Erythroblast (primary cell): ENCODE results near the gene XXYLT1.

Source experiments
- DNase-seq, 2 experiments: peaks; one replicate each; lab custom pipeline; 2025; lab: John Stamatoyannopoulos, UW
- GATA1 ChIP-seq: IDR thresholded peaks from 2 replicates; pipeline ENCODE4 v1.6.1; 2011; ENCODE audit warnings: low read depth, mild to moderate bottlenecking, control low read depth, low read length, moderate library complexity
- POLR2A ChIP-seq: IDR thresholded peaks from 2 replicates; pipeline ENCODE4 v1.6.1; 2011; ENCODE audit warnings: mild to moderate bottlenecking, low read length

XXYLT1 gene

DNA sequence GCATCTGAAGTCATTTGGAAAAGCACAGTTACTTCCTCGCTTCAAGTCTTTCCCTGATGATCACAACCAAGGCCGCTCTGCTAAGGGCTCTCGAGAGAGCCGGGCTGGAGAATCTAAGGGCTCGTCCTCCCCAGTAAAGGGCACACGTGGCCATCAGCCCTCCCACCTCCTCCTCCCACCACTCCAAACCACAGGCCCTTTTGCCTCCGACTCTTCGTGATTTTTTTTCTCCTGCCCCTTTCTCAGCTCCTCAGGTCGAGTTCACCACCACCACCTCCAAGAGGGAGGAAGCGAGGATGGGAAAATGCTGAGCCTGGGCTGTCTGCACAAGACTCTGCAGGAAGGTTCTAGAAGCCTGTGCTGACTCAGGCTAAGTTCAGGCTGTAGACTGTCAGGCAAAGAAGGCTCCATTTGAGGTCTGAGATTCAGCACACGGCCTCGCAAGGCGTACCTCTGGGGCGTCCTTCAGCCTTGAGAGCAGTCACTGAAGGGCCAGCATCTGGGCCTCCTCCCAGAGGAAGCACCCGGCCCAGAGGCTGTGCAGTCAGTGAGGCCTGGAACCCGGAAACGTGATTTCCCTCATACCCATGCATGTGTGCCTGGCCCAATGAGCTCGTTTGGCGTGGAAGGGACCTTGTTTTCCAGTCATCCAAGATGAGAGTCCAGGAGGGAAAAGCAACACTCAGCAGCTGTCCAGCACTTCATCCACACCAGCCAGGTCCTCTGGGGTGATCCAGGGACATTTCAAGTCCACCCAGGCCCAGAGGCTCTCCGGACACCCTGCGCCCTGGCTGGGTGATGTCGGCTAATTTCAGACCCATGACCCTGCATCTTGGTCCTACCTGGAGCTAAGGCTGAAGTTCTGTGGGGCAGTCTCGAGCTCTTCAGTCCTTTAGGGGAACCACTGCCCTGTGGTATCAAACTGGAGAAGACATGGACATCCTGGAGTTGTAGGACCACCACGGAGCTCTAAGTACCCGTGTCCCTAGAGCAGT, 196.8 kb downstream of the XXYLT1 start:
- no peak for DNase-seq
- TF ChIP-seq GATA1 (no peak), POLR2A (no peak)

GRCh38 chr3:195072916-195073564, 197.9 kb downstream of the XXYLT1 start:
- TF ChIP-seq POLR2A (no peak), GATA1 (no peak)
- DNase-seq: no peak

DNA sequence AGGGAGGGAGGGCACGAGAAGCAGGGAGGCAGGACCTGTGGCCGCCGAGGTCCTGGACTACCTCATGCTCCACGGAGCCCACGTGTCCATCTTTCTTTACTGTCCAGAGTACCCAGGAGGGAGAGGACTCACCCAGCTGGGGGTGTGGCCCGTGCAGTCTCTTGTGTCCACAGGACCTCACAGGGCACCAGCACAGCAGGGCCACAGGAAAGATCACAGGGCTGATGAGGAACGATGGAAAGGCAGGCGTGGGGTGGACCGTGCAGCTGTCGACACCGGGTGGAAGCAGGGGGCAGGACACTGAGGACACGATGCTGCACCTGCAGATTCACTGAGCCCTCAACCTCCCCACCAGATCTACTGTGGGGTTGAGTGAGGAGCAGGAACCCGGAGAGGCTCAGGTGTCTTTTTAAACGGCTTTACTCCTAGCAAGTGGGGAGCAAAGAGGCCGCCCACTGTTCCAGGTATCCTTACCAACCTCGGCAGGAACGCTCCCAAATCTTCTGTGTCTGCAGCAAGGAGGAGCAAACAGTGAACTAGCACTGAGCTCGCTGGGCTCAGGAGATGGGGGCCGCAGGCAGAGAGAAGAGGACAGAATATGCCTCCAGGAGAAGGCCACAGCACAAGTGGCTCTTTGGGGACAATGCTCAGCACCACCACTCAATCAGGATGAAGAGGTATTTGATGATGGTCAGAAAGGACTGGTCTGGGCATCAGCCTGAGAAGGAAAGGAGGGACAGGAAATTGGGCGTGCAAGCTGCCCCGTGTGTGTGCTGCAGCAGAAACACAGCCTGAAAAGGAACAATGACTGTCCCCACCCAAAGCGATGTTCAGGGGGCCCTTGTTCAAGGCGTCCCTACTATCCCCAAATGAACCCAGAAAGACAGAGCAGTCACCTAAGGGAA, 198.8 kb downstream of the XXYLT1 start:
- no peak for TF ChIP-seq POLR2A
- TF ChIP-seq GATA1: no peak
- DNase-seq: no peak

DNA sequence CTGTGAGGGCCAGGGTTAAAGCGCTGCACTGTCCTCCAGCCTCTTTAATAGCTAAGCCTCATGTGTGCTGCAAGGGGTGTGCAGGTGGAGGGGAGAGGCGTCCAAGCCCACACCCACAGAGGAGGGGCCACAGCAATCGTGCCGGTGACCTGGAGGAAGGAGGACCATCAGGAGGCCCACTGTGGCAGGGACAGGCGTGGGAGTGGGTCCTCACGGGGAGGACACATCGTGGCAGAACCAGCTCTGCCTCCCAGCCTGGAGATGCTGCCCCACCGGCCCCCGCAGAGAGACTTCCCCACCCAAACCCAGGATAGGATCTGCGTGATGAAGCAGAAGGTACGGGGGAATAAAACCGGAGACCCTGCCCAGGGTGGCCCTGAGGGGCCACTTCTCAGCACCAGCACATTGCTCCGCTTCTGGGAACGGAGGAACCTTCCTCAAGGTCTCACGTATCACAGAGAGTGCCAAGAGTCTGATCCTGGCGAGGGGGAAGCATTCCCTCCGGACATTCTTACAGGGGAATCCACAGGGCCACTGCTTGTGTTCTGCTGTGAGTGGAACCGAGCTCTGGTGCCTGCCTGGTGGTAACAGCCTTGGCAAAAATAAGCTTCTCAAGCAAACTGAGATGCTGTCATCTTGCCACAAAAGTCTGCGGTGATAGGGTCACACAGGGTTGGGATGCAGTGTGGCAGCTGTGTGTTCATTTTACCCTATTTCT, 199.8 kb downstream of the XXYLT1 start:
- TF ChIP-seq GATA1 (no peak), POLR2A (no peak)
- DNase-seq: no peak

- TF ChIP-seq GATA1 (no peak), POLR2A (no peak)
- DNase-seq: no peak
Measured at GRCh38 chr3:195070336-195070735, 200.6 kb downstream of the XXYLT1 start.

- TF ChIP-seq POLR2A (no peak), GATA1 (no peak)
- no peak for DNase-seq
Measured at GRCh38 chr3:195069501-195070251, 201.3 kb downstream of the XXYLT1 start.

DNA sequence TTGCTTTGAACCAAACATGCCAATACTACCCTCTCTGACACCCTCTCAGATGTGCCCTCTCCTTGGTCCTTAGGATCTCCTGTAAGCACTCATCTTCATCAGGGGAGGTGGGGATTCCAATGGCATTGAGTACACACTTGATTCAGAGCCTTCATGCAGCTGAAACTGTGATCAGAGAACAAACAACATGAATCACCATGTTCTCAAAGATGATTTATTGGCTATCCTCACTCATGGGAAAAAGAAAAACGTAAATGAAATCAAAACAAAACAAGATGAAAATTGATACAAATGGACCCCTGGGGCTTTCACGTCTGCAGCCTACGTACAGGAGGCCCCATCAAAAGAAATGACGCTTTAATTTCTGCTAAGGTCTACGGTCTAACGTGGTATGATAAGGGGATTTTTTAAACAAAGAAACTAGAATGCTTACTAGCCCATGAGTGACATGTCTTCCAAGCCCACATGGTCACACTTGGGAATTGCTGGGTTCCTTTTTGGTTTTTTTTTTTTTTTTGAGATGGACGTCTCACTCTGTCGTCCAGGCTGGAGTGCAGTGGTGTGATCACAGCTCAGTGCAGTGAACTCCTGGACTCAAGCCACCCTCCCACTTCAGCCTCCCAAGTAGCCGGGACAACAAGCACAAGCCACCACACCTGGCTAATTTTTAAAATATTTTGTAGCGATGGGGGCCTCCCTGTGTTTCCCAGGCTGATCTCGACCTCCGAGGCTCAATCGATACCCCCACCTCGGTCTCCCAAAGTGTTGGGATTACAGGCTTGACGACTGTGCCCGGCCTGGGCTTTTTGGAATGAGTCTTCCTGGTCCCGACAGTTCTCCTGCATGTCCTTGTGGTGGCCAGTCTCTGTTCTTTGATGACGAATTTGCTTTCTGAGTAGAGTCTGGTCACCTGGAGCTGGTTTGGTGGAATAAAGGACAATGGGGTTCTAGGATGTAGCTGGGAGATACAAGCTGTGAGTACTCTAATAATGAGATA, 202.6 kb downstream of the XXYLT1 start:
- DNase-seq: no peak
- TF ChIP-seq GATA1 (no peak), POLR2A (no peak)

DNA sequence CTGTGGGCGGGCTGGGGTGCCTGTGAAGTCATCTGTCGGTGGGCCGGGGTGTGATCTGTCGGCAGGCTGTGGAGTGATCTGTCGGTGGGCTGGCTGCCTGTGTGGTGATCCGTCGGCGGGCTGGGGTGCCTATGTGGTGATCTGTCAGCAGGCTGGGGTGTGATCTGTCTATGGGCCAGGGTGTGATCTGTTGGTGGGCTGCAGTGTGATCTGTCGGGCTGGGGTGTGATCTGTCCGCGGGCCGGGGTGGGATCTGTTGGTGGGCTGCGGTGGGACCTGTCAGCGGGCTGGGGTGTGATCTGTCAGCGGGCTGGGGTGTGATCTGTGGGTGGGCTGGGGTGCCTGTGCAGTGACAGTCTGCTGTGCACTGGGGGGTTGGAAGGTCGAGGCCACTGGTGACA, 204.5 kb downstream of the XXYLT1 start:
- TF ChIP-seq GATA1 (no peak), POLR2A (no peak)
- no peak for DNase-seq

- DNase-seq: no peak
- no peak for TF ChIP-seq GATA1
- TF ChIP-seq POLR2A: no peak
Measured at GRCh38 chr3:195065864-195066185, 205.1 kb downstream of the XXYLT1 start.

DNA sequence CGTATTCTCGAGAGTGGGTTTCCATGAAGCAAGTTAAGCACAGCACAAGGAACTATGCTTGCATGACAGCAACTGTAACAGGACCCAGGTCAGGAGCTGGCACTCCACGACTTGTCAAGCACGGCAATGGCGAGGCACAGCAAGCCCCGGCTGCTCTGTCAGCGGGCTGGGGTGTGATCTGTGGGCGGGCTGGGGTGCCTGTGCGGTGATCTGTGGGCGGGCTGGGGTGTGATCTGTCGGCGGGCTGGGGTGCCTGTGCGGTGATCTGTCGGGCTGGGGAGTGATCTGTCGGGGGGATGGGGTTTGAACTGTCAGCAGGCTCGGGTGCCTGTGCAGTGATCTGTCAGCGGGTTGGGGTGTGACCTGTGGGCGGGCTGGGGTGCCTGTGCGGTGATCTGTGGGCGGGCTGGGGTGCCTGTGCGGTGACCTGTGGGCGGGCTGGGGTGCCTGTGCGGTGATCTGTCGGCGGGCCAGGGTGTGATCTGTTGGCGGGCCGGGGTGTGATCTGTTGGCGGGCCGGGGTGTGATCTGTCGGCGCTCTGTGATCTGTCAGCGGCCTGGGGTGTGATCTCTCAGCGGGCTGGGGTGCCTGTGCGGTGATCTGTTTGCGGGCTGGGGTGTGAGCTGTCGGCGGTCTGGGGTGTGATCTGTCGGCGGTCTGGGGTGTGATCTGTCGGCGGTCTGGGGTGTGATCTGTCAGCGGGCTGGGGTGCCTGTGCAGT, 205.7 kb downstream of the XXYLT1 start:
- DNase-seq: no peak
- TF ChIP-seq GATA1 (no peak), POLR2A (no peak)

GRCh38 chr3:195064300-195064931, 206.5 kb downstream of the XXYLT1 start:
- TF ChIP-seq POLR2A (no peak), GATA1 (no peak)
- no peak for DNase-seq
